ENCODE measurements around the gene FGFR4.

- no peak for TF ChIP-seq CTCF (IDR thresholded peaks at IDR 0.05; ENCODE audit: low read length)
- no peak for TF ChIP-seq EZH2 (IDR thresholded peaks at IDR 0.05; ENCODE audit: borderline replicate concordance, low read length)
Measured at GRCh38 chr5:177093803-177094202, 7.1 kb downstream of the FGFR4 start.
